Hepatic stellate cell (primary cell): ENCODE results near the gene TOGARAM2.
"Not testable (repeated sequence)": the region's sequence is repeated elsewhere in the genome, so short reads cannot be mapped to it uniquely, and the experiment has no call there.

Source experiments
- DNase-seq: peaks from one replicate; pipeline ENCODE4 v3.0.0; 2011; ENCODE audit warnings: low spot score

TOGARAM2 gene

DNA sequence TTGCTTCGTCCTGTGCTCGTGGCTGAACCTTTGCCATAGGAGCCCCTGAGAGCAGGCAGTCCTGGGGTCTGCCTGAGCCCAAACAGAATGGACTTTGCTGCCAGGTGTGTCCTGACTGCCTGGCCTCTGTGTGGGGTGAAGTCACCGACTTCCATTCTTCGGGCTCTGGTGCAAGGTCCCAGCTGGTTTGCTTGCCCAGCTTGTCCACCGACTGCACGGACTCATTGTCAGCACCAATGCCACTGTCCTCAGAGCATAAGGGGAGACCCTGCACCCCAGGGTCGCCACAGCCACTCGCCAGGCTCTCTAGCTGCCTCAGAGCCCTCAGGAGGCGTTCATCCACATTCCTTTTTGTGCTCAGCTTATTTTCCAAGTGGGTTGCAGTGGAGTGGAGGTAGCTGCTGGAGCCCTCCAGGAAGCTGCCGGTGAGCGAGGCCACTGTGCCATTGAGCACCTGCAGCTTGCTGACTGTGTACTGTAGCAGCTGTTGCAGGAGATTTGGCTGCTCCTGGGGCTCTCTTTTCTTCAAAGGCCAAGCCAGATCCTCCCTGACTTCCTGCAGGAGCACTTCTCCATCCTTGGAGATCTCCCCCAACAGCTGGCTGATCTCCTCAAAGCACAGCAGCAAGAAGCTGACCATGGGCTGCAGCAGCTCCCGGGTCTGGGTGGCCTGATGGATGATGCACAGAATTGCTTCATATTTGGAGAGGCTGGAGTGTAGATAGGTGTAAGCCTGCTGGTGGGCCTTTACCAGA lies 92.0 kb downstream of the TOGARAM2 start:
- no peak for DNase-seq

DNA sequence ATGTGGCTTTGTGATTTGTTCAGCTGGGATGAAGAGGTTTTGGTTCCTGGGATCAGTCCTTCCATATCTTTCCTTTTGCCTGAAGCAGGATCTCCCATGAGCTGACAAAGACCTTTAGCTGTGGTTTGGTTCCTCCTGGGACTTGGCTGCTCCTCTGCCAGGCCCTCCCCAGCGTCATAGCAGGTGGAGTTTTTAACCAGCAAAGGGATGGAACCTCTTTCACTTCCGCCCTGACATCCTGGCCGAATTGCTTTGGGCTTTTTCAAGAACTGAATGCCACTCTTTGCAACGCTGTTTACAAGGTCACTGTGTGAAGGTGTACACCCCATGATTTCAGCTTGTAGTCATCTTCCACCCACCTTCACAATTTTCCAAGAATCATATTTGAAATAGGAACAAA lies 92.8 kb downstream of the TOGARAM2 start:
- DNase-seq, result no peak

DNA sequence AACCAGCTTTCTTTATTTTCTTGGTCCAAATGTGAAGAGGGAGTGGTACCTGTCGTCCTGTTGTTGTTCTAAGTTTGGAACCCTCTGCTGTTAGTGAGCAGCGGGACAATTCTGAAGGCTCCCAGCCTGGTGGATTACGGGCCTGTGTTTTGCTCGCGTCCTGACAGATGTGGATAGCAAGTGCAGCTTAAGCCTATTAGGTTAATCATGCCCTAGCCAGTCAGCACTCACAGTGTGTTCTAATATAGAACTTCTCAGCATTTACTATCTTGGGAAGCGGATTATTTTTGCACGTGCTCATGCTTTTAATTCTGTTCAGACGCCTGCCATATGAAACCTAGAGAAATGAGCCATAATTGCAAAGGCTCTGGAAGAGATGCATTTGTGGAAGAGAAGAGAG lies 93.3 kb downstream of the TOGARAM2 start, which contains the start of gene PCARE:
Gene PCARE, minus strand, starts transcription at position 113 of the 400 bp plus-strand sequence. CDS start 262 bp downstream, outside the sequence.
- DNase-seq, result no peak

DNA sequence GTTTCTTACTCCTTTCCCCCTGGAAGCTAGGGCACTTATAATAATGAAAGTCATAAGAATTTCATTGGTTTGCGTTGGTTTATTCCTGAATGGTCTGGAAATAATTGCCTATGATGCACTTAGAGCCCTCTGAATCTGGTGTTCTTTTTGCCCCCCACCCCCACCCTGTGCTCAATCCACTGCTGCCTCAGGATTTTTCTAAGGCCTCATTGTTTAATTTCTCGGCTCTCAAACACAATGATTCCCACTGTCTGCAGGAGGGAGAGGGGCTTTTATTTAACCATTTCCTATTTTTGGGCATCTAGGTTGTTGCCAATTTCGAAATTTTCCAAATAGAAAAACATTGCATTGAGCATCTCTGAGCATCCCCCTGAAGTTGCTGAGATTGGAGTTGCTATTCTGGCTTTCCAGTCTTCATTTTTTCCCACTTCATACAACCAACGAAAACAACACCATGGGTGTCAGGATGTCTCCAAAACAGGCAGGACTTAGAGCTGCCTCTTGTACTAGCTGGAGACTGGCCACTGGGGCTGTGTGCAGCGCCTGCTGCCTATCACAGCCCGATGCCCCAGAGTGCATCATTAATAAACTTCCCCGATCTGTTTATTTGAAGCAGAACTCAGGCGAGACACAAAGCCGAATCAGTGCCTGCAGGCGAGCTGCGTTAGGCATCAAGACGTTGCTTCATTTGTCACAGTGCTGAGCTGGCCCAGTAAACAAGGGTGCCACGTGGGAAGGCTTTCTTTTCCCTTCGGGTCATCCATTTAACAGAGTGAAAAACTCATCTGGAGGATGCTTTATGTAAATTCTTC lies 95.0 kb downstream of the TOGARAM2 start:
- DNase-seq, result no peak

DNA sequence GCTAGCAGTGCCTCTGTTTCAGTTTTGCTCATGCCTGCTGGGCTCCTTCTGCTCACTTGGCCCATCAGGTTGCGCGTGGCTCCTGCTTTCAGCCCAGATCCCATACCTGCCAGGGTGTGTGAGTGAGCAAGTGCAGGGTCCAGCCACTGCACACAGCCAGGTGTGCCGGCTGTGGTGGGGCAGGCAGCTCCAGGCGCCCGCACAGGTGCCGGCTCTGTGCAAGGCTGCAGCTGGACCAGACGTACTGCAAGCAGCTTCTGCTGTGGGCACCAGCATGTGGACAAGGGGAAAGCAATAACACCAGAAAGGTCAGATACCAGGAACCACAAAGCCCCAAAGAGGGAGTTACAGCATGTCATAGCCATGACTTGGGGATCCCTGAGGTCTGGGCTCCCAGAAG lies 98.8 kb downstream of the TOGARAM2 start:
- no peak for DNase-seq

DNA sequence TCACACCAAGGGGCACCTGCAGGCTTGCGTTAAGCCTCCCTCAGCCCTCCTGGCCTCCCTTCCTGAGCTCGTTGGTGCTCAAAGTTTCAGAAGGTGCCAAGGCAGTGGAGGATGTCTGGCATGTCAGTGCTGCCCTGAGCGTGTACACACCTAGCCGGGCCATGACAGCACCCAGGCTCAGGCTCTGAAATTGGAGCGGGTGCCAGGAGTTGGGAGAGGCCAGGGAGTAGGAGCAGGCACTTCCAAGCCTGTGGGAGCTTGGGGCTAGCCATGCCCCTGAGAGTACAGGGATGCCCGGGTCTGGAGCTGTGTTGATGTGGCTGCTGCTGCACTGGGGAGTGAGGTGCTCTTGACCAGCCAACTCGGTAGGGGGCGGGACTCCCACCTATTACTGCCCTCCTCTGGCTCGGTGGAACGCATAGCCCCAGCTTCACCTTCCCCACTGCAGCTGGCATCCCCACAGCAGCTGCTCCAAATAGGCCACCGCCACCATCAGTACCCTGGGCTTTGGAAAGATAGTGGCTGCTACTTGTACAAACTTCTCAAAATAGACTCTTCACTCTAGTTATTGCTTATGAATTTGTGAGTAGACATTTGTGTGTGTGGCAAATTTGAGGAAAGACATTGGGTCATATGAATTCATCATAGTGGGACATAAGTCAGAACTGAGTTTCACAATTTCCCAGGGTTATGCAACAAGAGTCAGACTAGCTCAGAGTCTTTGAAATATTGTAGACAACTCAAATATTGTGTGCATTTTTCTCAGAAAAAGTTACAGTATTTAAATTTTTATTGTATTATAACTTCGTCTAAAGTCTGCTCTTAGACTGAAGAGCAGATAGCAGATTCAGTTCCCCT lies 100.0 kb downstream of the TOGARAM2 start:
- DNase-seq, result no peak

DNA sequence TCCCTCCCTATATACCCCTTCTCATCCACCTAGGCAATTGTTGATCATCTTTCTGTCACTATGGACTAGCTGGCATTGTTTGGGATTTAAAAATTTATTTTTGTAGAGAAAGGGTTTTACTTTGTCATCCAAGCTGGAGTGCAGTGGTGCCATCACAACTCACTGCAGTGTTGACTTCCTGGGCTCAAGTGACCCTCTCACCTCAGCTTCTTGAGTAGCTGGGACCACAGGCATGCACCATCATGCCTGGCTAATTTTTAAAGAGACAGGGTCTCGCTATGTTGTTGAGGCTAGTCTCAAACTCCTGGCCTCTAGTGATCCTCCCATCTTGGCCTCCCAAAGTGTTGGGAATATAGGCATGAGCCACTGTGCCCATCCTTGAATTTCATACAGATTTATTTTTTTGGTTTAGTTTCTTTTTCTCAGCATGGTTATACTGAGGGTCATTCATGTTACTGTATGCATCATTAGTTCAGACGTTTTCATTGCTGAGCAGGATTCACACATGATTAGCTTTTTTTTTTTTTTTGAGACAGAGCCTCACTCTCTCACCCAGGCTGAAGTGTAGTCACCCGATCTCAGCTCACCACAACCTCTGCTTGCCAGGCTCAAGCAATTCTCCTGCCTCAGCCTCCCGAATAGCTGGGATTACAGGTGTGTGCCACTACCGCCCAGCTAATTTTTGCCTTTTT lies 101.9 kb downstream of the TOGARAM2 start:
- DNase-seq, result no peak

DNA sequence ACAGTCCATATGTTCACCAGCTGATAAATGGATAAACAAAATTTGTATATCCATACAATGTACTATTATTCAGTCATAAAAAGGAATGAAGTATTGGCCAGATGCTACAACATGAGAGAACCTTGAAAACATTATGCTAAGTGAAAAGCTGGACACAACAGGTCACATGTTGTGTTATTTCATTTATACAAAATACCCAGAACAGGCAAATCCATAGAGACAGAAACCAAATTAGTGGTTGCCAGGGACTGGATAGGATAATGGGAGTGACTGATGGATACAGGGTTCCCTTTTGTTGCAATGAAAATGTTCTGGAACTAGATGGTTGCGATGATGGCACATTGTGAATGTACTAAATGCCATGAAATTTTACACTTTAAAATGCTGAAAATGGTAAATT lies 103.5 kb downstream of the TOGARAM2 start:
- DNase-seq, result no peak

DNA sequence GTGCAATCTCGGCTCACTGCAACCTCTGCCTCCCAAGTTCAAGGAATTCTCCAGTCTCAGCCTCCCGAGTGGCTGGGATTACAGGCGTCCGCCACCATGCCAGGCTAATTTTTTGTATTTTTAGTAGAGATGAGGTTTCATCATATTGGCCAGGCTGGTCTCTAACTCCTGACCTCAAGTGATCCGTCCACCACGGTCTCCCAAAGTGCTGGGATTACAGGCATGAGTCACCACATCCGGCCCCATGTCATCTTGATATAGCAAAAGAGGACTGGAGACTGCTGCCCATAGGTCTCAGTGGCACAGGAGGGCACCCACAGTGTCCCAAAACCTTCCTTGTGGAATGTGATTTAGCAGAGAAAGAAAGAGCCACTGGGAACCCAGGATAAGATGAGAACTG lies 109.2 kb downstream of the TOGARAM2 start:
- DNase-seq, result not testable (repeated sequence)

DNA sequence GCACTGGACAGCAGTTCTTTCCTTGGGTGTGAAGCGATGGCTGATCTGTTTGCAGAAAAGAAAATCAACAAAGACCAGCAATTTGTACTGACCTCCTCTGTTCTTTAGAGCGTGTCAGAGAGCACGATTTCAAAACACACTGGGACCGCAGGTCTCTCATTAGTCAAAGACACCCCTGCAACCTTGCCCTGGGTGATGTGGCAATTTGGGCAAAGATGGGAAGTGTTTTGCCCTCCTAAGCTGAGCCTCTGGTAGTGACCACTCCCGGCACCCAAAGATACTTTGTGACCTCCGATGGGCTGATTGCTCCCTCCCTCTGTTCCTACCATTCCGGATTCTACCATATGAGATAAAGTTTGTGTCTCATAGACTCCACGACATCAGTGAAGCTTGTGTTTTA lies 115.9 kb downstream of the TOGARAM2 start:
- no peak for DNase-seq

DNA sequence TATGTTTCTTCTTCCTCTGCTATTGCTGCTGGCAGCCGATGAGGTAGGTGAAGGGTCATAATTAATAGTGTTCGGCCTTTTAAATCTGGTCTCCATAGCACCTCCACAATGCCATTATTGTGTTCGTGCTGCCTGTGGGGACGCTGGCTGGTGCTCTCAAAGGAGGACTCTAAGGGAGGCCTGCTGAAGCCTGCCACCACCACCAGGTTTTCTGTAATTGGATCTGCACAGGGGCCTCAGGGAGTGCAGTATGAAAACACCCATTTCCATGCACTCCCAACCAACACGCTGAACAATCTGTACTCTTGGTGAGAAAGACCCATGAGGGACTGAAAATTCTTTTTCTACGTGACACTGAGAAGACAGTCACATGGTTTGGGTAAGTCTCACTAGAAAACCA lies 116.5 kb downstream of the TOGARAM2 start:
- no peak for DNase-seq

DNA sequence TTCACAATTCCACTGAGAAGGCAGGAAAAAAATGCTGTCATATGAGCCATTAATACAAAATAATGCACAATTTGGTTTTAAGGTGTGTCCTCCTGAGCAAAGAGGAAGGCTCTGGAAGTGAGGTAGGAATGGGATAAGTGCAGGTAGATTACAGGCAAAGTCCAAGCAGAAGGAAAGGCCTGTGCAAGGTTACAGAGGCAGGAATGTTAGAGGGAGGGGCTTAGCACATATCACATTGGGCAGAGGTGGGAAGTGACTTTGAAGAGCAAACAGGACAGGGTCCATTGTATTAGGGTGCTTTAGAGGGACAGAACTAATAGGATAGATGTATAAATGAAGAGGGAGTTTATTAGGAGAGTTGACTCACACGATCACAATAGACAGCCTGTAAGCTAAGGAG lies 119.5 kb downstream of the TOGARAM2 start:
- no peak for DNase-seq
